GM23338 (cell line): ENCODE data around the gene DNASE1. TPM values are rescaled to one million over a fixed set of nuclear protein-coding genes. Genes with fewer than 3 reads are reported as not detected.
A peak's percentile ranks its signal among the peaks of the same experiment; 100 is the strongest.

Source experiments
- ATAC-seq: fragments of 200-7000 bp; cut with Tn5 transposase; 3 replicates; pipeline ENCODE4 v1.9.1; 2020
- DNase-seq: peaks from one replicate; pipeline ENCODE4 v3.0.0-alpha.2; 2015; ENCODE audit warnings: low spot score
- H2AFZ ChIP-seq: fragments of 200-600 bp; sonication (generic); 2 replicates; pipeline ENCODE4 v1.8.0; 2016; ENCODE audit warnings: antibody characterized with exemption, mild to moderate bottlenecking, moderate library complexity
- H3F3A ChIP-seq: fragments of 200-600 bp; sonication (generic); replicated peaks from 2 replicates; pipeline ENCODE4 v1.8.0; 2017; ENCODE audit warnings: antibody characterized with exemption, mixed run types, low read depth
- H3K27ac ChIP-seq: fragments of 200-600 bp; sonication (generic); 2 replicates; pipeline ENCODE4 v1.6.1; 2016; ENCODE audit warnings: low read depth
- H3K27me3 ChIP-seq: fragments of 200-600 bp; sonication (generic); 2 replicates; pipeline ENCODE4 v1.8.0; 2016; ENCODE audit warnings: mild to moderate bottlenecking, mixed run types, moderate library complexity; ENCODE audit not compliant: insufficient read depth
- H3K36me3 ChIP-seq: fragments of 200-600 bp; sonication (generic); 2 replicates; pipeline ENCODE4 v1.8.0; 2016; ENCODE audit warnings: mild to moderate bottlenecking; ENCODE audit not compliant: insufficient read depth
- H3K4me1 ChIP-seq: fragments of 200-600 bp; sonication (generic); 2 replicates; pipeline ENCODE4 v1.8.0; 2016; ENCODE audit warnings: mild to moderate bottlenecking, moderate library complexity; ENCODE audit not compliant: insufficient read depth
- H3K4me2 ChIP-seq: fragments of 200-600 bp; sonication (generic); 2 replicates; pipeline ENCODE4 v1.7.1; 2017; ENCODE audit warnings: mixed run types
- H3K4me3 ChIP-seq: fragments of 200-600 bp; sonication (generic); 2 replicates; pipeline ENCODE4 v1.6.1; 2016; ENCODE audit warnings: mixed run types
- H3K79me2 ChIP-seq: fragments of 200-600 bp; sonication (generic); replicated peaks from 2 replicates; pipeline ENCODE4 v1.8.0; 2017; ENCODE audit warnings: mild to moderate bottlenecking; ENCODE audit not compliant: insufficient read depth
- H3K9me2 ChIP-seq: fragments of 200-600 bp; sonication (generic); 2 replicates; pipeline ENCODE4 v1.8.0; 2017; ENCODE audit not compliant: insufficient read depth
- H4K20me1 ChIP-seq: fragments of 200-600 bp; sonication (generic); replicated peaks from 2 replicates; pipeline ENCODE4 v1.8.0; 2017; ENCODE audit warnings: mild to moderate bottlenecking; ENCODE audit not compliant: insufficient read depth
- H3K27ac Mint-ChIP-seq: 2 replicates; pipeline ENCODE4 v1.8.0; 2020; ENCODE audit warnings: inconsistent platforms, mild to moderate bottlenecking, moderate library complexity, mixed read lengths
- H3K27me3 Mint-ChIP-seq: 3 replicates; pipeline ENCODE4 v1.8.0; 2022; ENCODE audit warnings: low read depth, mild to moderate bottlenecking, moderate library complexity, mixed read lengths, inconsistent platforms; ENCODE audit not compliant: insufficient read depth, poor library complexity
- H3K36me3 Mint-ChIP-seq: 3 replicates; pipeline ENCODE4 v1.8.0; 2021; ENCODE audit warnings: low read depth, mild to moderate bottlenecking, inconsistent platforms, moderate library complexity, mixed read lengths
- H3K4me1 Mint-ChIP-seq: 3 replicates; pipeline ENCODE4 v1.8.0; 2020; ENCODE audit warnings: mild to moderate bottlenecking, inconsistent platforms, mixed read lengths
- H3K4me3 Mint-ChIP-seq: 3 replicates; pipeline ENCODE4 v1.8.0; 2021; ENCODE audit warnings: moderate library complexity, mild to moderate bottlenecking, inconsistent platforms, mixed read lengths
- H3K9me3 Mint-ChIP-seq: 3 replicates; pipeline ENCODE4 v1.8.0; 2020; ENCODE audit warnings: moderate library complexity, mild to moderate bottlenecking, inconsistent platforms, mixed read lengths
- CREB1 ChIP-seq: fragments of 250-450 bp; sonication (Bioruptor Pico); IDR thresholded peaks from 2 replicates; pipeline ENCODE4 v1.5.0; 2020; ENCODE audit warnings: low read depth, mild to moderate bottlenecking, moderate library complexity
- ETS1 ChIP-seq: IDR thresholded peaks from 2 replicates; pipeline ENCODE4 v1.6.1; 2016; ENCODE audit warnings: antibody characterized with exemption
- EZH2 ChIP-seq: fragments of 200-600 bp; sonication (generic); IDR thresholded peaks from one replicate; pipeline ENCODE4 v1.8.0; 2017; ENCODE audit warnings: antibody characterized with exemption, mild to moderate bottlenecking, low read depth; ENCODE audit not compliant: unreplicated experiment
- JUNB ChIP-seq: IDR thresholded peaks from one replicate; pipeline ENCODE4 v1.6.1; 2016; ENCODE audit warnings: antibody characterized with exemption; ENCODE audit not compliant: unreplicated experiment
- NANOG ChIP-seq: IDR thresholded peaks from 2 replicates; pipeline ENCODE4 v1.6.1; 2016; ENCODE audit warnings: antibody characterized with exemption, borderline replicate concordance
- REST ChIP-seq: IDR thresholded peaks from one replicate; pipeline ENCODE4 v1.6.1; 2018; ENCODE audit warnings: antibody characterized with exemption; ENCODE audit not compliant: unreplicated experiment
- ZNF114 ChIP-seq: fragments of 250-450 bp; sonication (Bioruptor Pico); IDR thresholded peaks from 2 replicates; pipeline ENCODE4 v1.5.0; 2020; ENCODE audit warnings: mild to moderate bottlenecking, moderate library complexity
- ZNF331 ChIP-seq: fragments of 250-450 bp; sonication (Bioruptor Pico); IDR thresholded peaks from 2 replicates; pipeline ENCODE4 v1.5.0; 2020; ENCODE audit warnings: low read depth, mild to moderate bottlenecking, moderate library complexity
- polyA plus RNA-seq: library from polyadenylated mRNA; unstranded; fragments of >200 nt; fragmentation: Nextera tagmentation; extraction: Ambion mirVana; gene quantifications from 2 replicates; pipeline ENCODE4 v1.2.1, GENCODE V29; 2016
- total RNA-seq: library from RNA; depleted of rRNA; stranded (reverse); fragments of >200 nt; shearing (Covaris generic); gene quantifications from 2 replicates; pipeline ENCODE4 v1.2.3, GENCODE V29; 2014
- TF ChIP-seq, protein P1 (sequence below), 2 experiments: fragments of 200-600 bp in 1 of 2; sonication (generic) in 1 of 2; conservative IDR thresholded peaks; 2 replicates each; pipeline versions ENCODE4 v1.5.1 to v1.6.1; 2016 to 2017; ENCODE audit warnings: antibody characterized with exemption in 2 of 2, low read depth in 2 of 2, mild to moderate bottlenecking in 2 of 2, moderate library complexity in 1 of 2

DNASE1 gene
- total and polyA plus RNA-seq, 2 experiments from 2014 or later, result 7.9 to 23.0 TPM

GRCh38 chr16:3696425-3697218 lies 42.1 kb downstream of the DNASE1 start:
- H3K4me1 ChIP-seq, result no peaks in the 10 kb centered on the region
- H3K27me3 ChIP-seq, result no peaks in the 10 kb centered on the region
- Mint-ChIP-seq H3K4me3 (no peak overlapping the region), H3K9me3 (no peaks in the 10 kb centered on the region), H3K36me3 (peaks cover 21% of the 10 kb centered on the region), H3K27me3 (peaks cover 10% of the 10 kb centered on the region), H3K27ac (peak overlapping the region; percentile 44; the same call in 1 of the 2 replicates), H3K4me1 (peaks cover 8% of the 10 kb centered on the region)
- H3F3A ChIP-seq, result peaks cover 6% of the 10 kb centered on the region; the same call in 1 of the 2 replicates
- H3K27ac ChIP-seq, result peak overlapping the region; percentile 72
- peaks cover 99% of the 10 kb centered on the region for H3K79me2 ChIP-seq
- H3K4me3 ChIP-seq, result no peak overlapping the region
- TF ChIP-seq, protein P1, sequence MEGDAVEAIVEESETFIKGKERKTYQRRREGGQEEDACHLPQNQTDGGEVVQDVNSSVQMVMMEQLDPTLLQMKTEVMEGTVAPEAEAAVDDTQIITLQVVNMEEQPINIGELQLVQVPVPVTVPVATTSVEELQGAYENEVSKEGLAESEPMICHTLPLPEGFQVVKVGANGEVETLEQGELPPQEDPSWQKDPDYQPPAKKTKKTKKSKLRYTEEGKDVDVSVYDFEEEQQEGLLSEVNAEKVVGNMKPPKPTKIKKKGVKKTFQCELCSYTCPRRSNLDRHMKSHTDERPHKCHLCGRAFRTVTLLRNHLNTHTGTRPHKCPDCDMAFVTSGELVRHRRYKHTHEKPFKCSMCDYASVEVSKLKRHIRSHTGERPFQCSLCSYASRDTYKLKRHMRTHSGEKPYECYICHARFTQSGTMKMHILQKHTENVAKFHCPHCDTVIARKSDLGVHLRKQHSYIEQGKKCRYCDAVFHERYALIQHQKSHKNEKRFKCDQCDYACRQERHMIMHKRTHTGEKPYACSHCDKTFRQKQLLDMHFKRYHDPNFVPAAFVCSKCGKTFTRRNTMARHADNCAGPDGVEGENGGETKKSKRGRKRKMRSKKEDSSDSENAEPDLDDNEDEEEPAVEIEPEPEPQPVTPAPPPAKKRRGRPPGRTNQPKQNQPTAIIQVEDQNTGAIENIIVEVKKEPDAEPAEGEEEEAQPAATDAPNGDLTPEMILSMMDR (conservative IDR thresholded peaks at IDR 0.05; ENCODE audit: low read depth in 2 of 2), result no peak
- TF ChIP-seq ETS1, result no peak
- no peak for TF ChIP-seq JUNB
- no peak for TF ChIP-seq ZNF114 (CRISPR knock-in tag)
- no peak for TF ChIP-seq NANOG
- TF ChIP-seq ZNF331 (CRISPR knock-in tag), result no peak
- TF ChIP-seq REST, result no peak
- no peaks in the 10 kb centered on the region for H3K9me2 ChIP-seq
- ATAC-seq (no peak), DNase-seq (no peak)
- no peak overlapping the region for H3K4me2 ChIP-seq
- peaks cover 34% of the 10 kb centered on the region for H4K20me1 ChIP-seq
- no peak overlapping the region for H2AFZ ChIP-seq
- no peaks in the 10 kb centered on the region; the same call in 1 of the 2 replicates for H3K36me3 ChIP-seq

DNA sequence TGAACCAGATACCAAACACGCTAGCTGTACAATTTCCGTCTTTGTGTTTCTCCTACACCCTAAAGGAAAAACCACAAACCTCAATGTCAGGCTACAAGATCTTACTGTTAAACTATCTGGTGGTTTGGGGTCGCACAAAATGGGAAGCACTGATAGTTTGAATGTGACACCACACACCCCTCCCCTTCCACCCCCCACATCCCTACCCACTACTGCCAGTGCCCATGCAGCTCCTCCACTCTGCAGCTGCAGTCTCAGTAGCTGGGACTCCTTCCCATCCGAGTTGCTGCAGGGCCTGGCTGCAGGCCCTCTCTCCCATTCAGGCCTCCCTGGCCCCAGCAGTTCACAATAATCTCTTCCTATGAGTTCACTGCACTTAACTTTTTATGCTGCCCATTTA lies 44.5 kb downstream of the DNASE1 start:
- Mint-ChIP-seq H3K27ac (no peak overlapping the region), H3K27me3 (peaks cover 6% of the 10 kb centered on the region), H3K4me1 (peaks cover 8% of the 10 kb centered on the region), H3K4me3 (no peak overlapping the region), H3K9me3 (no peaks in the 10 kb centered on the region), H3K36me3 (peaks cover 28% of the 10 kb centered on the region)
- Histone ChIP-seq H3K4me2 (no peak overlapping the region), H3K36me3 (no peaks in the 10 kb centered on the region; the same call in 1 of the 2 replicates), H4K20me1 (peaks cover 30% of the 10 kb centered on the region), H3K27ac (no peak overlapping the region), H3K27me3 (no peaks in the 10 kb centered on the region), H3K4me3 (no peak overlapping the region), H3K9me2 (no peaks in the 10 kb centered on the region), H3F3A (0 out of 2 replicates have a peak, but pooled peaks cover 3% of the 10 kb centered on the region), H3K79me2 (peaks cover 100% of the 10 kb centered on the region), H3K4me1 (no peaks in the 10 kb centered on the region), H2AFZ (no peak overlapping the region)
- no peak for DNase-seq
- no peak for ATAC-seq
- no peak for TF ChIP-seq EZH2
- TF ChIP-seq CREB1, result no peak
- TF ChIP-seq JUNB, result no peak
- TF ChIP-seq NANOG, result no peak
- TF ChIP-seq ZNF114 (CRISPR knock-in tag), result no peak
- TF ChIP-seq REST, result no peak
